ENCODE results near the gene GOLT1A. TPM values are rescaled to one million over a fixed set of nuclear protein-coding genes. Genes with fewer than 3 reads are reported as not detected.

Gene GOLT1A
- total RNA-seq, 1 experiment from 2014 or later: not detected

DNA sequence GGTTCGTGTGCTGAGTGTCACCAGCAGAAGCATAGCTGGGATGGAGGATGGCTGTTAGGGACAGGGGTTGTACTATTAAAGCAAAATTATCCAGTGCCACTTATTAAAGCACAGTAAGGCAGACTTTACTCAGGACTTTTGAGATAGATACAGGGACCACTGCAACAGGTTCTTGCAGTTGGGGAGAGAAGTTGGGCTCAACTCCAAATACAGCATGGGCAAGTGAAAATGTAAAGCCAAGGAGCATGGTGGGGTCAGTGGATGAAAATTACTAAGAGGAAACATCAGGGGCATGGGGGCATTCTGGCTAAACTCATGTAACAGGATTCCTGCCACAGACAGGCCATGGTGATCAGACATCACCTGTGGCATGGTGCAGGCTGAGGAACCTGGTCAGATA lies 32.7 kb downstream of the GOLT1A start:
- DNase-seq (ENCODE audit: low read depth, low spot score): no peak
- in situ Hi-C loops (cut with HindIII; ENCODE audit: low pct_unique_long_range_greater_than_20kb, low sequenced_read_pairs): no loop called here

- in situ Hi-C loops (cut with HindIII; ENCODE audit: low pct_unique_long_range_greater_than_20kb, low sequenced_read_pairs): no loop called here
- no peak for DNase-seq (ENCODE audit: low read depth, low spot score)
Measured at GRCh38 chr1:204180133-204180532, 33.7 kb downstream of the GOLT1A start.

GRCh38 chr1:204178487-204179281 lies 35.1 kb downstream of the GOLT1A start:
- in situ Hi-C loops (cut with HindIII; ENCODE audit: low pct_unique_long_range_greater_than_20kb, low sequenced_read_pairs): no loop called here
- no peak for DNase-seq (ENCODE audit: low read depth, low spot score)

- in situ Hi-C loops (cut with HindIII; ENCODE audit: low pct_unique_long_range_greater_than_20kb, low sequenced_read_pairs): no loop called here
- no peak for DNase-seq (ENCODE audit: low read depth, low spot score)
Measured at GRCh38 chr1:204177133-204177532, 36.7 kb downstream of the GOLT1A start.

GRCh38 chr1:204176049-204176448 lies 37.7 kb downstream of the GOLT1A start:
- in situ Hi-C loops (cut with HindIII; ENCODE audit: low pct_unique_long_range_greater_than_20kb, low sequenced_read_pairs): no loop called here
- DNase-seq (ENCODE audit: low read depth, low spot score): no peak

GRCh38 chr1:204174958-204175357 lies 38.8 kb downstream of the GOLT1A start:
- in situ Hi-C loops (cut with HindIII; ENCODE audit: low pct_unique_long_range_greater_than_20kb, low sequenced_read_pairs): no loop called here
- DNase-seq (ENCODE audit: low read depth, low spot score): no peak

DNA sequence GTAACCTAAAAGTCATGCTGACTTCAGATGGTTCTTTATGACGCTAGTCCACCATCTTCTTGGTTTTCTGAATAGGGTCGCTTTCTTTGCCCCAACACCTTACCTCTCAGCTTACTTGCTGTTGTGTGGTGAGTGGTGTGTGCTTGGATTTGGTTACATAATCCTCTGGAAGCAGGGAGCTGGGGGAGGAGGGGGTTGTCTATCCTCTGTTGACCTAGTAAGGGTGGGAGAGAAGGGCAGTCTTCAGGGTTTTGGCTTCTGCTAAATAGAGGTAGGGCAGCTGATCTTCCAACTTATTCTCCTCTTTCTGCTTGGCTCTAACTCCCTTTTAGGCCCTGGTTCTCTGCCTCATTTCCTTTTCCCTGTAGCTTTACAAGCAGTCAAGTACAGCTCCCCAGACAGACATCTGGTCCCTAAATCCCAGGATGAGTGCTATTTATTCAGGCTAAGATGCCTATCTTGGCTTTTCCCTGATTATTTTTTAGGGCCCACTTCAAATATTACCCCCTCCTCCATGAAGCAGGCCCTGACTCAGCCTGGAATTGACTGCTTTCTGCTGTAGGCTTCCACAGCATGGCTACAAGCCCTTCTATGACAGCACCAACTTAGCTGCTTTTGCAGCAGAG lies 41.3 kb downstream of the GOLT1A start:
- in situ Hi-C loops (cut with HindIII; ENCODE audit: low pct_unique_long_range_greater_than_20kb, low sequenced_read_pairs): no loop called here

DNA sequence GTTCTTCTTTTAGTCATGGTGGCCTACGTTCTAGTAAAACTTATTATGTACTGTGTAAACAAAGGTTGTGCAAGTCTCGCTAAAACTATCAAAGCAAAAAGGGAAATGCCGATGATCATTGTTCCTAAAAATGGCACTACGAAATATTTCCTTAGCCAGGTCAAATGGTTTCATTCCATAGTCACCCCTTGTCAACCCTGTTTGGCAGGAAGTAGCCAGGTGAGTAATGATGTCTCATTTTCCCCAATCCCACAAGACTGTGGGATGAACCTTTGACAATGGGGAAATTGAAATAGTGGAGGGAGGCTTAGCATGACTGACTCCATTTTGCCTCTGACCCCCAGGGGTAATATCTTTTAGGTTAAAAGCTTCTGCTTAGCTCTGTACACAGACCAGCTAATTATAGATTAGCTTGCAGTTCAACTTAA lies 42.0 kb downstream of the GOLT1A start:
- in situ Hi-C loops (cut with HindIII; ENCODE audit: low pct_unique_long_range_greater_than_20kb, low sequenced_read_pairs): no loop called here
- no peak for DNase-seq (ENCODE audit: low read depth, low spot score)

More for the DNA sequence above, 41.3 kb downstream of the GOLT1A start:
- DNase-seq (ENCODE audit: low read depth, low spot score): no peak

- in situ Hi-C loops (cut with HindIII; ENCODE audit: low pct_unique_long_range_greater_than_20kb, low sequenced_read_pairs): no loop called here
- no peak for DNase-seq (ENCODE audit: low read depth, low spot score)
Measured at GRCh38 chr1:204170494-204171155, 43.2 kb downstream of the GOLT1A start.

DNA sequence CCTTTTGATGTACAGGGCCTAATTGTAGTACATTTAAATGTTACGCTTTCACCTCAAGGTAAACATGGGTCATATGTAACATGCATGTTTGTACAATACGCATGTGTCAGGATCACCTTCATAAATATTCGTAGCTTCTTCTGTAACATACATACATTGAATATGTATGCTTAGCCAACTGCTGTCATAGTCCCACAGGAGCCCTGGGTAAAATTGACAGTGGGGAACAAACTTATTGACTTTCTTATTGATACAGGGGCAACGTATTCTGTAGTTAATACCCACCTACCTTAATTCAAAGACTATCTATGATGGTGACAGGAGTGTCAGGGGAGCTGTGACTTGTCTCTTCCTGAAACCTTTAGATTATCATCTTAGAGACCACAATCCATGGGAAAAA lies 43.9 kb downstream of the GOLT1A start:
- in situ Hi-C loops (cut with HindIII; ENCODE audit: low pct_unique_long_range_greater_than_20kb, low sequenced_read_pairs): no loop called here
- DNase-seq (ENCODE audit: low read depth, low spot score): no peak

GRCh38 chr1:204167730-204168129 lies 46.1 kb downstream of the GOLT1A start:
- in situ Hi-C loops (cut with HindIII; ENCODE audit: low pct_unique_long_range_greater_than_20kb, low sequenced_read_pairs): no loop called here
- DNase-seq (ENCODE audit: low read depth, low spot score): no peak

- in situ Hi-C loops (cut with HindIII; ENCODE audit: low pct_unique_long_range_greater_than_20kb, low sequenced_read_pairs): no loop called here
- no peak for DNase-seq (ENCODE audit: low read depth, low spot score)
Measured at GRCh38 chr1:204166219-204166618, 47.6 kb downstream of the GOLT1A start, which contains the start of gene REN. Gene REN, minus strand, starts transcription at chr1:204166337. Its CDS starts 44 bp downstream, at chr1:204166293.

DNA sequence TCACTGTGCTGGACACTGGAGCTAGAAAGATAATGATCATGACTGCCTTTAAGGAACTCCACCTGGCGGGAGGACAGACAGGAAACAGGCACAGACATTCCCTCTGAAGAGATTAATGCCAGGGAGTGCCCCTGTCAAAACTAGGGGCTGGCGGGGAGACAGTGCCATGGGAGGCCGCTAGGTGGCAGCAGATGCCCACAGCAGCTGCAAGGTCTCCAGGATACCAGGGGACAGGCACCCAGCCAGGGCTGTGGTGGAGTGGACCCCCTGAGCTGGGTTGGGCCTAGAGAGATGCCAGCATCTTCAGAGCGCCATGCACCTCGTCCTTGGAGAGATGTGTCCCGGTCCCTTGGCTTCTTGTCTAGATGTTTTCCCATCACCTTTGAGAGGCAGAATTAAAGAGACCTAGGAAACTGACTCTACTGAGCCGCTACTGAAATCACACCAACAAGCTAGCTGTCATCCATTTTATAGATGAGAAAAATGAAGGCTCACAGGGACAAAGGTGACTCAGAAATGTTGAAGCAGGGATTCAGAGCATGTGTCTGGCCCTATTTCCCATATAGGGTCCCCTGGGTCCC lies 51.2 kb downstream of the GOLT1A start:
- in situ Hi-C loops (cut with HindIII; ENCODE audit: low pct_unique_long_range_greater_than_20kb, low sequenced_read_pairs): no loop called here

GRCh38 chr1:204161609-204162493 lies 51.9 kb downstream of the GOLT1A start:
- DNase-seq (ENCODE audit: low read depth, low spot score): no peak
- in situ Hi-C loops (cut with HindIII; ENCODE audit: low pct_unique_long_range_greater_than_20kb, low sequenced_read_pairs): no loop called here

More for the DNA sequence above, 51.2 kb downstream of the GOLT1A start:
- peak; percentile 83 for DNase-seq (ENCODE audit: low read depth, low spot score)

DNA sequence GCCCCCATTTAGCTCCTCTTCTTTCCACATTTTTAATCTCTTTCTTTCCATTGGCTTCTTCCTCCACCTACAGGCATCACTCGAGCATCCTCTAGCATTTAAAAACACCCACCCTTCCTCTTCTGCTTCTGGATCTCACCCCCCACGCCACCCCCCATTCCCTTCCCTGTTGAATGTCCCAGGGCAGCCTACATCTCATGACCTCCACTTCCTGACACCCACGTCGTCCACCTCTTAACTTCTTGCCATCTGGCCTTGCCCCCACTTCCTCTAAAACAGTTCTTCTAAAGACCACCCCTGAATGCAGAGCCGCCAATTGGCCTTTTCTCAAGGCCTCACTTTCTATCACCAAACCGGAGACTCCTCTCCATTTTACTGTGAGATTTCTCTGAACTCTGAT lies 55.8 kb downstream of the GOLT1A start:
- in situ Hi-C loops (cut with HindIII; ENCODE audit: low pct_unique_long_range_greater_than_20kb, low sequenced_read_pairs): no loop called here
- no peak for DNase-seq (ENCODE audit: low read depth, low spot score)

DNA sequence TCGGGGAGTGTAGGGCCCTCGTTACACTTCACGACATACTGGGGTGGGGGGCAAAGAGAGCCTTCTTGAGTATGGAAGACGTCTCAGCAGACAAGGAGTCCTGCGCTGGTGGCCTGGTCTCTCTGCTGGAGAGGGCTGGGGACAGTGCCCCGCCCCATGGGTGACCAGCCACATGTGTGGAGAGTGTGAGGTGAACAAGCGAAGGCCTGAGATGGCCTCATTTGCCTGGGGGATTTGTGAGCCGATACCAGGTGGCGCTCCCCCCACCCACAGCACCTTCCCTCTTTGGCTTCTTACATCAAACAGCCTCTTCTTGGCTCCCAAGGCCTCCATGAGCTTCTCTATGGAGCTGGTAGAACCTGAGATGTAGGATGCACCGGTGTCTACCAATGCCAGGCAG lies 57.9 kb downstream of the GOLT1A start:
- no peak for DNase-seq (ENCODE audit: low read depth, low spot score)
- in situ Hi-C loops (cut with HindIII; ENCODE audit: low pct_unique_long_range_greater_than_20kb, low sequenced_read_pairs): no loop called here

DNA sequence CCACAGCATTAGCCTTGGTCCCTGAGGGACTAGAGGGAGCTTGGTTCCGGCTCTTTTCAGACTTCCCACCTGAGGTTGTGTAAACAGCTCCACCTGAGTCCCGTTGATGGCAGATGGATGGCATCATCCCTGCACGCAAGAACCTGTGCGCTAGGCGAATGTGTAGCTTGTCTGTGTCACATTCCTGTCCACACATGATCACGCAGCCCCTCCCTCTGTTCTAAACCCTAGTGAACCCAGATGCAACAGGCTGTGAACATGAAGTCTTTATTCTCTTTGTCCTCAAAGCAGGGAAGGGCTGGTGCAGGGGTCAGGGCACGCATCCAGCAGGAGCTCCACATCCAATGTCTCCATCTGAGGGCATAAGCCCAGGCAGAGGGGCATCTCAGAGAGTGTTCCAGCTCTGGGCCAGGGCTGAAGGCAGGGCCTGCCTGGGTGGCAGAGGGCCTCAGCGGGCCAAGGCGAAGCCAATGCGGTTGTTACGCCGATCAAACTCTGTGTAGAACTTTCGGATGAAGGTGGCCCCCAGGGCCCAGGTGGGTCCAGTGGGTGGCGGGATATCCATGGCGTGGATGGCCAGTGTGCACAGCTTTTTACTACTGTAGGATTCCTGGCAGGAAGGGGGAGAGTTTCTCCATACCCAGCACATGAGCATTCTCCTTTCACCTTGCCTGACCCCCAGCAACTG lies 59.1 kb downstream of the GOLT1A start:
- no peak for DNase-seq (ENCODE audit: low read depth, low spot score)
- in situ Hi-C loops (cut with HindIII; ENCODE audit: low pct_unique_long_range_greater_than_20kb, low sequenced_read_pairs): no loop called here

Data from SK-MEL-5 (cell line).